Brain pericyte (primary cell): ENCODE data around the gene VNN1.

Experiments used
- DNase-seq: peaks from one replicate; pipeline ENCODE4 v3.0.0-alpha.2; 2012; ENCODE audit warnings: low read depth, low spot score

Gene VNN1

GRCh38 chr6:132713352-132714134, at the start of gene VNN1:
Gene VNN1, minus strand, starts transcription at chr6:132714055. Its CDS starts 20 bp downstream, at chr6:132714035.
- DNase-seq: no peak

- DNase-seq: no peak
Observed at GRCh38 chr6:132763269-132763668, 49.4 kb upstream of the VNN1 start.

- DNase-seq: no peak
Observed at GRCh38 chr6:132760256-132760655, 46.4 kb upstream of the VNN1 start.

GRCh38 chr6:132758689-132759088, 44.8 kb upstream of the VNN1 start:
- DNase-seq: no peak

GRCh38 chr6:132752255-132752654, 38.4 kb upstream of the VNN1 start:
- no peak for DNase-seq

GRCh38 chr6:132751828-132752227, 38.0 kb upstream of the VNN1 start:
- DNase-seq: no peak

GRCh38 chr6:132751306-132751705, 37.5 kb upstream of the VNN1 start:
- DNase-seq: no peak

GRCh38 chr6:132750455-132751248, 36.8 kb upstream of the VNN1 start:
- no peak for DNase-seq

GRCh38 chr6:132749111-132749510, 35.3 kb upstream of the VNN1 start:
- DNase-seq: no peak

GRCh38 chr6:132748446-132748845, 34.6 kb upstream of the VNN1 start:
- DNase-seq: no peak

GRCh38 chr6:132746048-132746447, 32.2 kb upstream of the VNN1 start:
- DNase-seq: no peak

GRCh38 chr6:132742495-132742894, 28.6 kb upstream of the VNN1 start:
- DNase-seq: no peak

- DNase-seq: no peak
Observed at GRCh38 chr6:132741281-132741680, 27.4 kb upstream of the VNN1 start.

- DNase-seq: no peak
Observed at GRCh38 chr6:132736239-132736638, 22.4 kb upstream of the VNN1 start.

- DNase-seq: no peak
Observed at GRCh38 chr6:132734694-132735236, 20.9 kb upstream of the VNN1 start.

- no peak for DNase-seq
Observed at GRCh38 chr6:132733814-132734213, 20.0 kb upstream of the VNN1 start.

- no peak for DNase-seq
Observed at GRCh38 chr6:132733283-132733682, 19.4 kb upstream of the VNN1 start.

- DNase-seq: no peak
Observed at GRCh38 chr6:132731086-132731485, 17.2 kb upstream of the VNN1 start.

- no peak for DNase-seq
Observed at GRCh38 chr6:132730560-132730959, 16.7 kb upstream of the VNN1 start.

- DNase-seq: no peak
Observed at GRCh38 chr6:132728616-132729015, 14.8 kb upstream of the VNN1 start.

GRCh38 chr6:132726608-132726975, 12.7 kb upstream of the VNN1 start:
- no peak for DNase-seq

GRCh38 chr6:132725947-132726607, 12.2 kb upstream of the VNN1 start:
- DNase-seq: no peak
